Cardiac ventricle fibroblast (primary cell): ENCODE results near the gene DLG1. TPM values are rescaled to one million over a fixed set of nuclear protein-coding genes. Genes with fewer than 3 reads are reported as not detected.

Source experiments
- total RNA-seq: library from RNA; depleted of rRNA; stranded (reverse); fragments of >200 nt; gene quantifications from 2 replicates; pipeline ENCODE4 v1.2.3, GENCODE V29; 2015

Gene DLG1
- 22.0 and 38.1 TPM in 2 replicates for total RNA-seq

DNA sequence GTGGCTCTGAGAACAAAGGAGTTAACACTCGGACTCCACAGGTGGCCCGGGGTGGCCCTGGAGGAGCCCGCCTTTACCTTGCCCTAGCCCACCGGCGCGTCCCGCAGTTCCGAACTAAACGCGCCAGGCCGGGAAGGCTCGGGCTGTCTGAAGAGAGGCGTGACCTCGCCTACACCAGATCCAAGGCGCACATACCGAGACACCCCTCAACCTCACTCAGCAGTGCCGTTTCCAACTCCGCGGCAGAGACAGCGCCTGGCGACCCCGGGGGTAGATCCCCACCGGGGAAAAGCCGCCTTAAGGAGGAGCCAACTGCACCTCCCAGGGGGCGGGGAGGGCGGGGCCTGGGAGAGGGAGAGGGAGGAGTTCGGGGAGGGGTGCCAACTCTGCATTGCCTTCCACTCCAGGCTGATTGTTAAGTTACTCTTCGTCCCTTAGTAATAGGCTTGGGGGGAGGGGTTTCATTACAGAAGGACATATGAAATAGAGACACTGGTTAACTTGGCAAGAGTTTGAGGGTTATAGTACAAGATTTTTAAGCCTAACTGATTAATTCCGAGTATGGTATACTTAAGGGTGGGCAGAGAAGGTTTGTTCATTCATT lies at the start of gene DLG1:
TSS of gene DLG1 (minus strand) at position 272 of the 604 bp plus-strand sequence. CDS start 1,408 bp downstream, outside the sequence.

GRCh38 chr3:197029511-197030167 lies 268.8 kb downstream of the DLG1 start, which contains the start of gene MELTF:
Gene MELTF (minus strand): TSS chr3:197029817. CDS start chr3:197029702, 115 bp downstream.

